PC-9 (cell line): Measurements from ENCODE around the gene TSHZ2. TPM values are rescaled to one million over a fixed set of nuclear protein-coding genes. Genes with fewer than 3 reads are reported as not detected.

Experiments used
- BruUV-seq: library from RNA; stranded (reverse); fragments of 400-500 nt; replicated peaks from 2 replicates; lab custom pipeline; 2021; lab: Mats Ljungman, UMichigan
- CTCF ChIA-PET: fragments of 300-600 bp; sonication (Branson Sonifier 250); formaldehyde crosslinking; loops from one replicate; lab custom pipeline; 2022; ENCODE audit warnings: antibody characterized with exemption; lab: Charles Lee
- POLR2A ChIA-PET: fragments of 300-600 bp; sonication (Branson Sonifier 250); formaldehyde crosslinking; loops from one replicate; lab custom pipeline; 2022; ENCODE audit warnings: antibody characterized with exemption; ENCODE audit not compliant: unreplicated experiment; lab: Charles Lee
- DNase-seq, 2 experiments: peaks; one replicate each; pipeline versions ENCODE4 v3.0.0 to v3.0.0-alpha.2; 2015 to 2022; ENCODE audit warnings: mixed read lengths in 1 of 2
- H2AFZ ChIP-seq: fragments of 200-600 bp; sonication (generic); 2 replicates; pipeline ENCODE4 v1.8.1; 2017; ENCODE audit warnings: antibody characterized with exemption
- H3F3A ChIP-seq: fragments of 200-600 bp; sonication (generic); 2 replicates; pipeline ENCODE4 v1.8.1; 2017; ENCODE audit warnings: antibody characterized with exemption, mild to moderate bottlenecking, low read depth; ENCODE audit not compliant: insufficient read depth
- H3K27ac ChIP-seq: fragments of 200-600 bp; sonication (generic); 2 replicates; pipeline ENCODE4 v1.6.1; 2016; ENCODE audit warnings: mixed run types
- H3K27me3 ChIP-seq: fragments of 200-600 bp; sonication (generic); 2 replicates; pipeline ENCODE4 v1.6.1; 2016; ENCODE audit warnings: low read depth, mixed run types; ENCODE audit not compliant: insufficient read depth
- H3K36me3 ChIP-seq: fragments of 200-600 bp; sonication (generic); 2 replicates; pipeline ENCODE4 v1.6.1; 2016; ENCODE audit warnings: low read depth, mixed run types
- H3K4me1 ChIP-seq: fragments of 200-600 bp; sonication (generic); replicated peaks from 2 replicates; pipeline ENCODE4 v1.6.1; 2016; ENCODE audit warnings: mixed run types; ENCODE audit not compliant: insufficient read depth
- H3K4me2 ChIP-seq: fragments of 200-600 bp; sonication (generic); 2 replicates; pipeline ENCODE4 v1.6.1; 2017; ENCODE audit warnings: mixed run types
- H3K4me3 ChIP-seq: fragments of 200-600 bp; sonication (generic); 2 replicates; pipeline ENCODE4 v1.6.1; 2016; ENCODE audit warnings: mixed run types
- H3K79me2 ChIP-seq: fragments of 200-600 bp; sonication (generic); 2 replicates; pipeline ENCODE4 v1.6.1; 2017; ENCODE audit warnings: low read depth, mixed run types
- H3K9me2 ChIP-seq: fragments of 200-600 bp; sonication (generic); 2 replicates; pipeline ENCODE4 v1.8.1; 2017; ENCODE audit warnings: mild to moderate bottlenecking; ENCODE audit not compliant: insufficient read depth
- H3K9me3 ChIP-seq: fragments of 200-600 bp; sonication (generic); 2 replicates; pipeline ENCODE4 v1.8.1; 2016; ENCODE audit warnings: low read depth; ENCODE audit not compliant: insufficient read depth
- H4K20me1 ChIP-seq: fragments of 200-600 bp; sonication (generic); 2 replicates; pipeline ENCODE4 v1.8.1; 2017; ENCODE audit not compliant: insufficient read depth
- CTCF ChIP-seq: fragments of 200-600 bp; sonication (generic); conservative IDR thresholded peaks from 2 replicates; pipeline ENCODE4 v1.6.1; 2017; ENCODE audit warnings: mixed run types, antibody characterized with exemption, mild to moderate bottlenecking, moderate library complexity
- EZH2 ChIP-seq: fragments of 200-600 bp; sonication (generic); IDR thresholded peaks from 2 replicates; pipeline ENCODE4 v1.8.0; 2017; ENCODE audit warnings: antibody characterized with exemption, low read depth
- intact Hi-C: fragments of 100-400 bp; cut with micrococcal nuclease; formaldehyde crosslinking; loops from one replicate; pipeline ENCODE4 v1.10.0; 2022; ENCODE audit not compliant: unreplicated experiment
- total RNA-seq: library from RNA; stranded (reverse); gene quantifications from 2 replicates; pipeline ENCODE4 v1.2.3, GENCODE V29; 2021

Gene TSHZ2
- total RNA-seq, 1 experiment from 2014 or later = not detected

GRCh38 chr20:53162251-53162835 is 190.2 kb downstream of the TSHZ2 start:
- no TSS peak for BruUV-seq
- ChIA-PET POLR2A (no interaction called here), CTCF (no interaction called here)
- no peak for TF ChIP-seq EZH2
- no peak; the same call in 1 of the 2 replicates for TF ChIP-seq CTCF
- Histone ChIP-seq H3K9me3 (no peaks in the 10 kb centered on the region), H3K4me2 (peak overlapping the region; percentile 40), H3K79me2 (no peaks in the 10 kb centered on the region), H4K20me1 (no peaks in the 10 kb centered on the region), H3K4me1 (no peaks in the 10 kb centered on the region), H3K36me3 (no peaks in the 10 kb centered on the region), H3F3A (no peaks in the 10 kb centered on the region), H3K27ac (no peak overlapping the region), H3K27me3 (no peaks in the 10 kb centered on the region), H2AFZ (no peak overlapping the region), H3K4me3 (no peak overlapping the region), H3K9me2 (no peaks in the 10 kb centered on the region)
- intact Hi-C loops = no loop called here
- DNase-seq = no peak

- no TSS peak for BruUV-seq
- Histone ChIP-seq H3K27ac (no peak overlapping the region), H3K36me3 (no peaks in the 10 kb centered on the region), H3K4me1 (no peaks in the 10 kb centered on the region), H4K20me1 (no peaks in the 10 kb centered on the region), H3K9me2 (no peaks in the 10 kb centered on the region), H3F3A (no peaks in the 10 kb centered on the region), H3K9me3 (no peaks in the 10 kb centered on the region), H3K4me3 (no peak overlapping the region), H3K4me2 (no peak overlapping the region), H3K27me3 (no peaks in the 10 kb centered on the region), H2AFZ (no peak overlapping the region), H3K79me2 (no peaks in the 10 kb centered on the region)
- DNase-seq = no peak
- intact Hi-C loops = no loop called here
- CTCF ChIA-PET = no interaction called here
- POLR2A ChIA-PET = no interaction called here
- TF ChIP-seq CTCF (no peak), EZH2 (no peak)
Observed at GRCh38 chr20:53163486-53163885, 191.3 kb downstream of the TSHZ2 start.

GRCh38 chr20:53164072-53164471 is 191.9 kb downstream of the TSHZ2 start:
- TF ChIP-seq EZH2 = no peak
- Histone ChIP-seq H3K9me2 (no peaks in the 10 kb centered on the region), H2AFZ (no peak overlapping the region), H3F3A (no peaks in the 10 kb centered on the region), H3K9me3 (no peaks in the 10 kb centered on the region), H4K20me1 (no peaks in the 10 kb centered on the region), H3K27ac (no peak overlapping the region), H3K36me3 (no peaks in the 10 kb centered on the region), H3K79me2 (no peaks in the 10 kb centered on the region), H3K4me2 (no peak overlapping the region), H3K4me1 (no peaks in the 10 kb centered on the region), H3K27me3 (no peaks in the 10 kb centered on the region), H3K4me3 (no peak overlapping the region)
- intact Hi-C loops = no loop called here
- POLR2A ChIA-PET = no interaction called here
- DNase-seq = no peak
- CTCF ChIA-PET = no interaction called here
- BruUV-seq = no TSS peak

GRCh38 chr20:53165452-53165851 is 193.3 kb downstream of the TSHZ2 start:
- Histone ChIP-seq H3K27ac (no peak overlapping the region), H3K9me2 (no peaks in the 10 kb centered on the region), H3K9me3 (no peaks in the 10 kb centered on the region), H3K4me1 (no peaks in the 10 kb centered on the region), H3K36me3 (no peaks in the 10 kb centered on the region), H2AFZ (no peak overlapping the region), H3K4me2 (no peak overlapping the region), H3K27me3 (peaks cover 5% of the 10 kb centered on the region; the same call in 1 of the 2 replicates), H3K79me2 (no peaks in the 10 kb centered on the region), H4K20me1 (no peaks in the 10 kb centered on the region), H3F3A (no peaks in the 10 kb centered on the region), H3K4me3 (no peak overlapping the region)
- ChIA-PET CTCF (no interaction called here), POLR2A (no interaction called here)
- DNase-seq = no peak
- intact Hi-C loops = no loop called here
- TF ChIP-seq EZH2 = no peak
- TF ChIP-seq CTCF = no peak
- BruUV-seq = no TSS peak
